ENCODE data around the gene CEP112. TPM values are rescaled to one million over a fixed set of nuclear protein-coding genes. Genes with fewer than 3 reads are reported as not detected.

CEP112 gene
- total and polyA plus RNA-seq, 2 of the 8 experiments (the other 6 are each of a cell fraction or from before 2014, with no cell fraction given), result 0.62 to 3.1 TPM

- H3K79me1 ChIP-seq (ENCODE audit: low read depth, low read length), result no peaks in the 10 kb centered on the region
- H4K20me1 ChIP-seq (replicated peaks in 1 of 2; ENCODE audit: control insufficient read depth in 1 of 2, insufficient read depth in 2 of 2, low read length in 2 of 2), result no peaks in the 10 kb centered on the region
- no peak overlapping the region for H3K27ac ChIP-seq (ENCODE audit: low read depth, low read length)
- ChIA-PET POLR2A (ENCODE audit: partially characterized antibody) (no interaction called here), CTCF (ENCODE audit: partially characterized antibody) (interaction anchor here (1.0 to 2.1 kb wide), 4 partner anchors 10 to 159 kb away, joined by 3 to 6 read pairs (median 4); no protein-coding TSS in a partner anchor)
- H3K18ac ChIP-seq (ENCODE audit: extremely low read depth, low read length), result no peak overlapping the region
- no peaks in the 10 kb centered on the region for H3K79me2 ChIP-seq (ENCODE audit: control insufficient read depth in 1 of 2, insufficient read depth in 2 of 2, low read length in 2 of 2)
- H3K9me3 ChIP-seq (ENCODE audit: insufficient read depth in 2 of 2, low read depth in 1 of 2, low read length in 1 of 2), result no peaks in the 10 kb centered on the region
- H2AFZ ChIP-seq (ENCODE audit: low read length), result no peak overlapping the region
- no peaks in the 10 kb centered on the region for H3K27me3 ChIP-seq (replicated peaks in 1 of 4; ENCODE audit: control insufficient read depth in 3 of 4, extremely low read depth in 1 of 4, insufficient read depth in 3 of 4, low read length in 3 of 4)
- H3K4me3 ChIP-seq (ENCODE audit: extremely low read depth in 1 of 4, insufficient read depth in 2 of 4, low read depth in 3 of 4, low read length in 4 of 4), result no peak overlapping the region
- FAIRE-seq, result no peak
- H3K23me2 ChIP-seq (ENCODE audit: low read depth, low read length), result no peaks in the 10 kb centered on the region
- 90% methylated on average over 8 of the region's 8 CpGs; no CpG with 5 or more reads in 1 of the 2 experiments for WGBS, 2 experiments (ENCODE audit: extremely low coverage in 1 of 2, insufficient coverage in 1 of 2, insufficient read length in 1 of 2, insufficient replicate concordance in 2 of 2, low coverage in 1 of 2, low lambda C conversion rate in 2 of 2, missing lambda C conversion rate in 1 of 2)
- no peak overlapping the region for H2BK15ac ChIP-seq (ENCODE audit: low read length)
- H3K14ac ChIP-seq (ENCODE audit: insufficient read length), result no peak overlapping the region
- no peak overlapping the region for H2AK5ac ChIP-seq (ENCODE audit: low read depth, low read length)
- no peak overlapping the region for H2BK12ac ChIP-seq (ENCODE audit: low read depth, low read length)
- no peak overlapping the region for H4K91ac ChIP-seq (replicated peaks; ENCODE audit: insufficient read length, low read length)
- no peak for DNase-seq (ENCODE audit: low read depth in 1 of 2, low spot score in 2 of 2)
- no peak overlapping the region for H2BK120ac ChIP-seq (replicated peaks; ENCODE audit: low read depth, low read length)
- no peak overlapping the region for H3K4me2 ChIP-seq (ENCODE audit: insufficient read depth in 1 of 2, low read depth in 2 of 2, low read length in 2 of 2)
- H2BK5ac ChIP-seq (ENCODE audit: low read depth, low read length), result no peak overlapping the region
- peaks cover 0 to 7% (median 3%) of the 10 kb centered on the region in 4 experiments; a peak in 4 of 7 replicates for H3K4me1 ChIP-seq (replicated peaks in 1 of 4; ENCODE audit: control insufficient read depth in 3 of 4, insufficient read depth in 4 of 4, low read length in 3 of 4)
- no peak overlapping the region for H2BK20ac ChIP-seq (ENCODE audit: low read length)
- H3K4ac ChIP-seq (replicated peaks; ENCODE audit: insufficient read length, low read depth, low read length), result no peak overlapping the region
- no peak overlapping the region for H3K9ac ChIP-seq (replicated peaks in 1 of 4; ENCODE audit: extremely low read depth in 1 of 4, low read depth in 3 of 4, low read length in 3 of 4)
- no peak overlapping the region for H4K8ac ChIP-seq (ENCODE audit: extremely low read depth, insufficient read depth, low read length)
- no peaks in the 10 kb centered on the region for H3K36me3 ChIP-seq (ENCODE audit: control insufficient read depth in 2 of 4, insufficient read depth in 4 of 4, low read length in 3 of 4)
- H3K23ac ChIP-seq (ENCODE audit: insufficient read length), result no peak overlapping the region
- no peak overlapping the region for H3K56ac ChIP-seq (replicated peaks; ENCODE audit: insufficient read length, low read depth, low read length)
- no peak for TF ChIP-seq SIN3A (conservative IDR thresholded peaks at IDR 0.05 in 1 of 2, IDR thresholded peaks at IDR 0.05 in 1 of 2; ENCODE audit: low read depth in 1 of 2, low read length in 2 of 2)
- TF ChIP-seq TAF7 (optimal IDR thresholded peaks at IDR 0.05; ENCODE audit: borderline replicate concordance, low read depth, low read length), result no peak
- no peak for TF ChIP-seq BCL11A (IDR thresholded peaks at IDR 0.05; ENCODE audit: low read depth in 2 of 2, low read length in 2 of 2)
- TF ChIP-seq, protein P1, sequence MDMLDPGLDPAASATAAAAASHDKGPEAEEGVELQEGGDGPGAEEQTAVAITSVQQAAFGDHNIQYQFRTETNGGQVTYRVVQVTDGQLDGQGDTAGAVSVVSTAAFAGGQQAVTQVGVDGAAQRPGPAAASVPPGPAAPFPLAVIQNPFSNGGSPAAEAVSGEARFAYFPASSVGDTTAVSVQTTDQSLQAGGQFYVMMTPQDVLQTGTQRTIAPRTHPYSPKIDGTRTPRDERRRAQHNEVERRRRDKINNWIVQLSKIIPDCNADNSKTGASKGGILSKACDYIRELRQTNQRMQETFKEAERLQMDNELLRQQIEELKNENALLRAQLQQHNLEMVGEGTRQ (IDR thresholded peaks at IDR 0.05; ENCODE audit: low read length), result no peak
- TF ChIP-seq SP1 (IDR thresholded peaks at IDR 0.05; ENCODE audit: low read depth, low read length), result no peak
- no peak for TF ChIP-seq BACH1 (IDR thresholded peaks at IDR 0.05; ENCODE audit: low read length)
- no peak for TF ChIP-seq POLR2A (IDR thresholded peaks at IDR 0.05; ENCODE audit: control extremely low read depth in 1 of 2, low read depth in 2 of 2, low read length in 2 of 2)
- no peak for TF ChIP-seq CHD1 (IDR thresholded peaks at IDR 0.05; ENCODE audit: low read depth, low read length)
- TF ChIP-seq RBBP5 (IDR thresholded peaks at IDR 0.05; ENCODE audit: borderline replicate concordance, low read depth, low read length), result no peak
- no peak for TF ChIP-seq CREB1 (IDR thresholded peaks at IDR 0.05)
- no peak overlapping the region for H4K5ac ChIP-seq (ENCODE audit: insufficient read length, low read depth, low read length)
Observed at GRCh38 chr17:65633146-65633881, 558.6 kb downstream of the CEP112 start.

All from H1 (cell line).